ENCODE data around the gene CHDH. TPM values are rescaled to one million over a fixed set of nuclear protein-coding genes. Genes with fewer than 3 reads are reported as not detected.

The CHDH gene
- total RNA-seq, 4 donors from 2014 or later = 0.16 to 2.6 (median 1.6) TPM

DNA sequence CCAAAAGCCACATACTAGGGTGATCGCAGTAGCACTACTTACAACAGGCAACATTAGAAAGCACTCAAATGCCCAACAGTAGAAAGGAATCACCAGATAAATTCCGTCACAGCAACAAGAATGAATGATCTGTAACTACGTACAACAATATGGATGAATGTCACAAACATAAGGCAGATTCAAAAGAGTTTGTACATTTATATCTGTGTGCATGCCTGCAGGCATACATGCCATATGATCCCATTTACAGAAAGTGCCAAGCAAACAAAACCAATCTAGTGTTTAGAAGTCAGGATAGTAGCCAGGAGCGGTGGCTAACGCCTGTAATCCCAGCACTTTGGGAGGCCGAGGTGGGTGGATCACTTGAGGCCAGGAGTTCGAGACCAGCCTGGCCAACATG, 3.7 kb upstream of the CHDH start:
- no peak for DNase-seq (ENCODE audit: low spot score)
- TF ChIP-seq, protein P1, sequence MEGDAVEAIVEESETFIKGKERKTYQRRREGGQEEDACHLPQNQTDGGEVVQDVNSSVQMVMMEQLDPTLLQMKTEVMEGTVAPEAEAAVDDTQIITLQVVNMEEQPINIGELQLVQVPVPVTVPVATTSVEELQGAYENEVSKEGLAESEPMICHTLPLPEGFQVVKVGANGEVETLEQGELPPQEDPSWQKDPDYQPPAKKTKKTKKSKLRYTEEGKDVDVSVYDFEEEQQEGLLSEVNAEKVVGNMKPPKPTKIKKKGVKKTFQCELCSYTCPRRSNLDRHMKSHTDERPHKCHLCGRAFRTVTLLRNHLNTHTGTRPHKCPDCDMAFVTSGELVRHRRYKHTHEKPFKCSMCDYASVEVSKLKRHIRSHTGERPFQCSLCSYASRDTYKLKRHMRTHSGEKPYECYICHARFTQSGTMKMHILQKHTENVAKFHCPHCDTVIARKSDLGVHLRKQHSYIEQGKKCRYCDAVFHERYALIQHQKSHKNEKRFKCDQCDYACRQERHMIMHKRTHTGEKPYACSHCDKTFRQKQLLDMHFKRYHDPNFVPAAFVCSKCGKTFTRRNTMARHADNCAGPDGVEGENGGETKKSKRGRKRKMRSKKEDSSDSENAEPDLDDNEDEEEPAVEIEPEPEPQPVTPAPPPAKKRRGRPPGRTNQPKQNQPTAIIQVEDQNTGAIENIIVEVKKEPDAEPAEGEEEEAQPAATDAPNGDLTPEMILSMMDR (IDR thresholded peaks at IDR 0.05) = no peak
- ATAC-seq (ENCODE audit: low FRiP score) = no peak

DNA sequence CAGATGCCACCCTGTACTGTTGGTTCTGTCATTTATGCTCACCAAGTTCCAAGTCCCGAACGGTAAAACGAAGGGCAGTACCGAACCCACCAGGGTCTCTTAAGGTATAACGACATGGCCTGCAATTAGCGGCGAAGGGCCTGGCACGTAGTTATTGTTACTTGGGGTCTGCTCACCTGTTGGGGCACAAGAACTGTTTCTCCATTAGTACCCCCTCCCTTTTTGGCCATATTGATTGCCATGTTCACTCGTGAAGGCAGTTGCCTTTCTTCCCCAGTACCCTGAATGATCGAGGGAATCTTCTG, 584 bp upstream of the CHDH start:
- no peak for DNase-seq (ENCODE audit: low spot score)
- ATAC-seq (ENCODE audit: low FRiP score) = no peak
- TF ChIP-seq, protein P1 (IDR thresholded peaks at IDR 0.05) = no peak

DNA sequence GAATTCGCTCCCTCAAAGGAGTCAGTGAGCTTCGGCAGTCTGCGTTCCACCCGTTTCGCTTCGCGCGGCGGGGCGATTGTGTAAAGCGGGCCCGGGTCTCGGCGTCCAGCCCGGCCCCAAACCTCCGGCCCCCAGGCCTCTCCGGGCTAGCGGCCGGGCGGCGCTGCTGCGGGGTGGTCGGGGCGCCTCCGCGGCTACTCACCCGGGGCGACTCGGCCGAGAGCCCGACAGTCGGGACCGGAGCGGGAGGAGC, 412 bp downstream of the CHDH start:
- ATAC-seq (ENCODE audit: low FRiP score) (peak; percentile 34), DNase-seq (ENCODE audit: low spot score) (no peak)
- TF ChIP-seq, protein P1 (IDR thresholded peaks at IDR 0.05) = no peak

DNA sequence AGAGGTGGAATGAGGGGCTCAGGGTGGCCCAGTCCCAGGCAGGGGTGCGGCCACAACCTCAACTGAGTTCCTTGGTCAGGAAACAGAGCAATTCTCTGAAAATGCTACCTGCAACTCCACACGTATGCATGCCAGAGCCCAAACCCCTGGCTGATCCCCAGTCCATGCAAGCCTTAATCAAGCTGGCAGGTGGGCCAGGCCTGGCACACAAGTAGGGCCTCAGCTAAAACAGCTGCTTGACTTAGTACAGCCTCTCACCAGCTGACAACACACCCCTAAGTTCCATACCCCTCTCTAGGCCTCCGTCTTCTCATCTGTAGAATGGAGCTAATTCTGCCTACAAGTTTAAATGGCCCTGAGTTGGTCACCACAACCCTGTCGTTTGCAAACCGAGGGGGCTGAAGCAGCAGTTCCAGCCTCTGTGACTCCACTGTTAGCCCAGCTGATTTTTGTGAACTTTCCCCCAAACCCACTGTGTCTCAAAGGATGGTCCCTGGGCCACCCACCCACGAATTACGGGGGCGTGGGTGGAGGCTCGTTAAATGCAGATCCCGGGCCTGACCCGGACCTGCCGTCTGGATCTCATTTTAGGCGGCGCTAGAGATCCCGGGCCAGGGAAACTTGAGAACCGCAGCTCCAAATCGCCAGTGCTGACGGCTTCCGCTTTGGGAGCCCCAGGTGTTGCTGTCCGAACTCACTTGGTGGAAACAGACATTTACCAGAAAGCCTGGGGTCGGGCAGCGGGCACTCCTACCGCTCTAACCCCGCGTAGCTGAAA, 927 bp downstream of the CHDH start:
- no peak for DNase-seq (ENCODE audit: low spot score)
- ATAC-seq (ENCODE audit: low FRiP score) = peak; percentile 45
- TF ChIP-seq, protein P1 (IDR thresholded peaks at IDR 0.05) = no peak

GRCh38 chr3:53844262-53845102, 1.7 kb downstream of the CHDH start:
- TF ChIP-seq, protein P1 (IDR thresholded peaks at IDR 0.05) = no peak
- no peak for DNase-seq (ENCODE audit: low spot score)
- ATAC-seq (ENCODE audit: low FRiP score) = no peak

GRCh38 chr3:53843195-53844177, 2.7 kb downstream of the CHDH start:
- TF ChIP-seq, protein P1 (IDR thresholded peaks at IDR 0.05) = no peak
- no peak for ATAC-seq (ENCODE audit: low FRiP score)
- no peak for DNase-seq (ENCODE audit: low spot score)
